ENCODE data around the gene STRBP. TPM values are rescaled to one million over a fixed set of nuclear protein-coding genes. Genes with fewer than 3 reads are reported as not detected.
"Not testable (repeated sequence)": the region's sequence is repeated elsewhere in the genome, so short reads cannot be mapped to it uniquely, and the experiment has no call there.

STRBP gene
- total RNA-seq, 1 experiment from 2014 or later: 74.0 TPM

GRCh38 chr9:123281659-123282350 lies 13.4 kb upstream of the STRBP start:
- no peaks in the 10 kb centered on the region for H4K20me1 ChIP-seq (ENCODE audit: control insufficient read depth, insufficient read depth, insufficient read length)
- Mint-ChIP-seq H3K36me3 (ENCODE audit: insufficient read depth in 1 of 3, low read depth in 3 of 3) (peaks cover 0 to 6% (median 0%) of the 10 kb centered on the region in 3 experiments; a peak in 2 of 7 replicates), H3K9me3 (peaks cover 6 to 11% of the 10 kb centered on the region in 2 experiments), H3K27ac (no peak overlapping the region), H3K4me3 (no peak overlapping the region), H3K27me3 (ENCODE audit: low read depth) (peaks cover 4% of the 10 kb centered on the region), H3K4me1 (no peaks in the 10 kb centered on the region)
- H4K8ac ChIP-seq (replicated peaks; ENCODE audit: insufficient read length, low read depth, low read length): no peak overlapping the region
- no peak overlapping the region for H2BK12ac ChIP-seq (ENCODE audit: insufficient read length, low read depth, low read length)
- H4K5ac ChIP-seq (ENCODE audit: insufficient read length, low read depth, low read length): no peak overlapping the region
- H2BK20ac ChIP-seq (ENCODE audit: low read depth, low read length, poor library complexity, severe bottlenecking): no peak overlapping the region
- H3K79me1 ChIP-seq (ENCODE audit: insufficient read depth, low read depth, low read length, poor library complexity, severe bottlenecking): no peaks in the 10 kb centered on the region
- no peak overlapping the region for H3K18ac ChIP-seq (ENCODE audit: insufficient read length, low read depth, low read length)
- no peak overlapping the region for H3K23ac ChIP-seq (ENCODE audit: insufficient read length, low read depth, low read length)
- no peak overlapping the region for H2BK120ac ChIP-seq (ENCODE audit: low read depth, low read length, poor library complexity, severe bottlenecking)
- no peak overlapping the region for H2AFZ ChIP-seq (ENCODE audit: low read length)
- no CpG with 5 or more reads among the region's 9 CpGs for WGBS (ENCODE audit: extremely low coverage, insufficient read length, low lambda C conversion rate)
- H3K23me2 ChIP-seq (ENCODE audit: insufficient read length, low read depth, low read length, poor library complexity, severe bottlenecking): no peaks in the 10 kb centered on the region
- H4K91ac ChIP-seq (ENCODE audit: insufficient read length, low read depth, low read length): no peak overlapping the region
- H3K14ac ChIP-seq (ENCODE audit: insufficient read depth, low read length): no peak overlapping the region
- no peak for DNase-seq
- H2BK15ac ChIP-seq (ENCODE audit: low read depth, low read length): no peak overlapping the region
- TF ChIP-seq CTCF (conservative IDR thresholded peaks at IDR 0.05): no peak
- no peak overlapping the region for H3T11ph ChIP-seq (ENCODE audit: low read length)
- H3K4me2 ChIP-seq (ENCODE audit: insufficient read depth, insufficient read length, low read length): no peak overlapping the region
- no peak overlapping the region for H2AK5ac ChIP-seq (ENCODE audit: insufficient read length, low read length)
- H3K56ac ChIP-seq (ENCODE audit: insufficient read length, low read depth, low read length): no peak overlapping the region
- no peak overlapping the region for H3K4ac ChIP-seq (ENCODE audit: low read depth, low read length)
- H3K9me3 ChIP-seq (ENCODE audit: control insufficient read depth, low read depth, low read length): no peaks in the 10 kb centered on the region
- H3K4me1 ChIP-seq (ENCODE audit: insufficient read depth, low read length): no peaks in the 10 kb centered on the region
- no peak overlapping the region for H3K27ac ChIP-seq (ENCODE audit: insufficient read length, low read depth, low read length)
- no peak overlapping the region for H2BK5ac ChIP-seq (ENCODE audit: insufficient read length, low read length)
- no peaks in the 10 kb centered on the region for H3K79me2 ChIP-seq (ENCODE audit: insufficient read depth, low read length)
- H3K27me3 ChIP-seq (ENCODE audit: insufficient read depth, low read length): no peaks in the 10 kb centered on the region
- no peak overlapping the region for H3K9ac ChIP-seq (ENCODE audit: extremely low read depth, insufficient read length, low read length)

- not testable (repeated sequence) for H3T11ph ChIP-seq (ENCODE audit: low read length); H4K5ac ChIP-seq (ENCODE audit: insufficient read length, low read depth, low read length); H3K14ac ChIP-seq (ENCODE audit: insufficient read depth, low read length); H3K4me2 ChIP-seq (ENCODE audit: insufficient read depth, insufficient read length, low read length); H2BK20ac ChIP-seq (ENCODE audit: low read depth, low read length, poor library complexity, severe bottlenecking); H2BK120ac ChIP-seq (ENCODE audit: low read depth, low read length, poor library complexity, severe bottlenecking); H3K27me3 ChIP-seq (ENCODE audit: insufficient read depth, low read length); H3K79me2 ChIP-seq (ENCODE audit: insufficient read depth, low read length); H3K18ac ChIP-seq (ENCODE audit: insufficient read length, low read depth, low read length); H3K23me2 ChIP-seq (ENCODE audit: insufficient read length, low read depth, low read length, poor library complexity, severe bottlenecking); H3K23ac ChIP-seq (ENCODE audit: insufficient read length, low read depth, low read length); H2AFZ ChIP-seq (ENCODE audit: low read length); H3K79me1 ChIP-seq (ENCODE audit: insufficient read depth, low read depth, low read length, poor library complexity, severe bottlenecking); H3K4me1 Mint-ChIP-seq; H2AK5ac ChIP-seq (ENCODE audit: insufficient read length, low read length); H3K9ac ChIP-seq (ENCODE audit: extremely low read depth, insufficient read length, low read length); H3K56ac ChIP-seq (ENCODE audit: insufficient read length, low read depth, low read length); DNase-seq; H4K20me1 ChIP-seq (ENCODE audit: control insufficient read depth, insufficient read depth, insufficient read length); H3K27ac ChIP-seq (ENCODE audit: insufficient read length, low read depth, low read length); H3K27ac Mint-ChIP-seq; H2BK5ac ChIP-seq (ENCODE audit: insufficient read length, low read length); H2BK12ac ChIP-seq (ENCODE audit: insufficient read length, low read depth, low read length); H3K4ac ChIP-seq (ENCODE audit: low read depth, low read length); H2BK15ac ChIP-seq (ENCODE audit: low read depth, low read length); H4K91ac ChIP-seq (ENCODE audit: insufficient read length, low read depth, low read length); H3K27me3 Mint-ChIP-seq (ENCODE audit: low read depth); H3K4me3 Mint-ChIP-seq; H4K8ac ChIP-seq (replicated peaks; ENCODE audit: insufficient read length, low read depth, low read length); H3K4me1 ChIP-seq (ENCODE audit: insufficient read depth, low read length); H3K9me3 ChIP-seq (ENCODE audit: control insufficient read depth, low read depth, low read length); H3K36me3 Mint-ChIP-seq (ENCODE audit: insufficient read depth in 1 of 3, low read depth in 3 of 3)
- H3K9me3 Mint-ChIP-seq: peaks cover 6 to 11% of the 10 kb centered on the region in 2 experiments
- WGBS (ENCODE audit: extremely low coverage, insufficient read length, low lambda C conversion rate): no CpG with 5 or more reads among the region's 4 CpGs
Observed at GRCh38 chr9:123278879-123279493, 10.6 kb upstream of the STRBP start.
